ENCODE data around the gene PCDHA9. TPM values are rescaled to one million over a fixed set of nuclear protein-coding genes. Genes with fewer than 3 reads are reported as not detected.

The PCDHA9 gene
- total RNA-seq, 4 donors from 2014 or later, result 0.83 TPM; not detected in 3

DNA sequence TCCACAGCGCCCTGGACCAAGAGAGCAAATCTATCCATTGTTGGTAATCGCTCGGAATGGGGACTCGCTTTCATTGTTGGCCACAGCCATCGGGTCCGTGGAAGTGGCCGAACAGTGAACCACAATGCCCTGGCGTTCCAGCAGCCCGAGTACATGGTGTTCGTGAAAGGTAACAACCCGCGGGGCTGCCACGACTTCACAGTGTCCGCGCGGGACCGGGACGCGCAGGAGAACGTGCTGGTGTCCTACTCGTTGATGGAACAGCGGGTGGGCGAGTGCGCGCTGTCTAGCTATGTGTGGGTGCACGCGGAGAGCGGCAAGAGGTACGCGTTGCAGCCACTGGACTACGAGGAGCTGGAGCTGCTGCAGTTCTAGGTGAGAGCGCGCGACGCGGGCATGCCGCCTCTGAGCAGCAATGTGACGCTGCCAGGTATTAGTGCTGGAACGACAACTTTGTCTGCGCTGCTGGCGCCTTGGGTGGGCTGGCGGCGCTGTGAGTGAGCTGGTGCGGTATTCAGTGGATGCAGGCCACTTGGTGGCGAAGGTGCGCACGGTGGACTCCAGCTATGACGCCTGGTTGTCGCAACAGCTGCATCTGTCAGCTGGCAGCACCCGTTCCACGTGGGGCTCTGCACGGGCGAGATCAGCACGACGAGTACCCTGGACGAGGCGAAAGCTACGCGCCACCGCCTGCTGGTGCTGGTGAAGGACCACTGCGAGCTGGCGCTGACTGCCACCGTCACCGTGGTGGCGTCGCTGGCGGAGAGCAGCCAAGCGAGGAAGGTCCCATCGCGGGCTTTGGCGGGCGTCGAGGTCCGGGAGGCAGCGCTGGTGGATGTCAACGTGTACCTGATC is 14.5 kb downstream of the PCDHA9 start:
- H3K36me3 ChIP-seq, result no peaks in the 10 kb centered on the region
- H3K9me3 ChIP-seq, result peaks cover 0 to 20% (median under 1%) of the 10 kb centered on the region in 4 donors
- DNase-seq, result no peak
- H3K4me1 ChIP-seq, result no peaks in the 10 kb centered on the region
- H3K4me3 ChIP-seq, result no peak overlapping the region
- H3K27ac ChIP-seq, result no peak overlapping the region
- no peak for TF ChIP-seq CTCF (IDR thresholded peaks at IDR 0.05)
- no peak for TF ChIP-seq POLR2A (IDR thresholded peaks at IDR 0.05)
- H3K27me3 ChIP-seq, result no peaks in the 10 kb centered on the region

- peaks cover 0 to 20% (median 3%) of the 10 kb centered on the region in 4 donors for H3K9me3 ChIP-seq
- H3K27me3 ChIP-seq, result no peaks in the 10 kb centered on the region
- no peak for DNase-seq
- no peak within 1 kb of the TSS for H3K27ac ChIP-seq
- H3K4me1 ChIP-seq, result no peaks in the 10 kb centered on the region
- no peak for TF ChIP-seq CTCF (IDR thresholded peaks at IDR 0.05)
- no peak for TF ChIP-seq POLR2A (IDR thresholded peaks at IDR 0.05)
- H3K36me3 ChIP-seq, result no peaks in the 10 kb centered on the region
- no peak within 1 kb of the TSS for H3K4me3 ChIP-seq
These were observed 20.8 kb downstream of the PCDHA9 start, which contains the start of gene PCDHA11 for GRCh38 chr5:140868721-140869554. PCDHA11 (plus strand) TSS chr5:140868957; CDS start chr5:140869104, 147 bp downstream.

DNA sequence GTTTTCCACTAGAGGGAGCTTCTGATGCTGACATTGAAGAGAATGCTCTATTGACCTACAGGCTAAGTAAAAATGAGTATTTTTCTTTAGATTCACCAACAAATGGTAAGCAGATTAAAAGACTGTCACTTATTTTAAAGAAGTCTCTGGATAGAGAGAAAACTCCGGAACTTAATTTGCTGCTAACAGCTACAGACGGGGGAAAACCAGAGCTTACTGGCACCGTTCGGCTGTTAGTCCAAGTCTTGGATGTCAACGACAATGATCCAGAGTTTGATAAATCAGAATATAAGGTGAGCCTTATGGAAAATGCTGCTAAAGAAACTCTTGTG is 21.3 kb downstream of the PCDHA9 start:
- Histone ChIP-seq H3K27ac (no peak overlapping the region), H3K36me3 (no peaks in the 10 kb centered on the region), H3K9me3 (peaks cover 0 to 20% (median 3%) of the 10 kb centered on the region in 4 donors), H3K27me3 (no peaks in the 10 kb centered on the region), H3K4me3 (no peak overlapping the region), H3K4me1 (no peaks in the 10 kb centered on the region)
- no peak for TF ChIP-seq CTCF (IDR thresholded peaks at IDR 0.05)
- no peak for TF ChIP-seq POLR2A (IDR thresholded peaks at IDR 0.05)
- DNase-seq, result no peak

- TF ChIP-seq CTCF (IDR thresholded peaks at IDR 0.05), result no peak
- TF ChIP-seq POLR2A (IDR thresholded peaks at IDR 0.05), result no peak
- Histone ChIP-seq H3K9me3 (peaks cover 0 to 28% (median 3%) of the 10 kb centered on the region in 4 donors), H3K36me3 (no peaks in the 10 kb centered on the region), H3K4me3 (no peak overlapping the region), H3K27me3 (no peaks in the 10 kb centered on the region), H3K4me1 (no peaks in the 10 kb centered on the region), H3K27ac (no peak overlapping the region)
- DNase-seq, result no peak
These were observed 22.3 kb downstream of the PCDHA9 start for GRCh38 chr5:140870221-140871201.
